ENCODE measurements around the gene TCEAL1. TPM values are rescaled to one million over a fixed set of nuclear protein-coding genes. Genes with fewer than 3 reads are reported as not detected.

The TCEAL1 gene
- total RNA-seq, 3 donors from 2014 or later (not counting 1 experiment from before 2014, with no cell fraction given): 6.4 to 7.1 (median 6.7) TPM

GRCh38 chrX:103678199-103678993 lies 49.6 kb downstream of the TCEAL1 start:
- Histone ChIP-seq H3K9me3 (ENCODE audit: control insufficient read depth, insufficient read depth, low read length) (no peaks in the 10 kb centered on the region), H3K4me3 (ENCODE audit: low read length) (no peak overlapping the region), H3K27me3 (ENCODE audit: control insufficient read depth, insufficient read depth, low read length) (no peaks in the 10 kb centered on the region), H3K36me3 (ENCODE audit: control insufficient read depth, insufficient read depth, low read length) (peaks cover 21% of the 10 kb centered on the region), H3K27ac (ENCODE audit: low read length) (no peak overlapping the region), H3K4me1 (ENCODE audit: control insufficient read depth, insufficient read depth, low read length) (no peaks in the 10 kb centered on the region)
- H3K27ac Mint-ChIP-seq: peak overlapping the region in 1 of 2 donors; percentile 50
- DNase-seq (no peak), ATAC-seq (no peak)
- H3K36me3 Mint-ChIP-seq: peaks cover 11% of the 10 kb centered on the region
- no peak overlapping the region for H3K4me3 Mint-ChIP-seq
- H3K9me3 Mint-ChIP-seq: no peaks in the 10 kb centered on the region
- TF ChIP-seq CTCF (IDR thresholded peaks at IDR 0.05): no peak
- 100% methylated on average over 3 of the region's 5 CpGs for WGBS (ENCODE audit: insufficient coverage)
- peaks cover 0 to 14% of the 10 kb centered on the region in 2 donors for H3K4me1 Mint-ChIP-seq
- H3K27me3 Mint-ChIP-seq (ENCODE audit: low read depth in 2 of 2): no peaks in the 10 kb centered on the region
- intact Hi-C loops (cut with micrococcal nuclease): no loop called here

Other genes with a start within 250 kb of the TCEAL1 start
- not detected for gene RAB40A, start 109.5 kb upstream of the TCEAL1 start, total RNA-seq
- gene TCEAL4, start 43.5 kb upstream of the TCEAL1 start, total RNA-seq: 1 to 10 TPM; 3.2 to 5.2 (median 4.9) TPM
- gene TCEAL3, start 21.0 kb upstream of the TCEAL1 start, total RNA-seq: 1 to 10 TPM; 6.2 to 8.7 (median 8.4) TPM
- gene MORF4L2, start 57.7 kb downstream of the TCEAL1 start, total RNA-seq: 100 to 1,000 TPM; 136 to 227 (median 141) TPM
- gene TMEM31, start 81.9 kb downstream of the TCEAL1 start, total RNA-seq: not detected
- not detected for gene PLP1, start 147.9 kb downstream of the TCEAL1 start, total RNA-seq
- gene RAB9B, start 203.3 kb downstream of the TCEAL1 start, total RNA-seq: under 1 TPM; 0.45 to 0.64 (median 0.50) TPM

All from natural killer cell (primary cell).